ENCODE measurements around the gene MYLK. TPM values are rescaled to one million over a fixed set of nuclear protein-coding genes. Genes with fewer than 3 reads are reported as not detected.

The MYLK gene
- total and polyA plus RNA-seq, 10 of the 15 experiments (the other 5 are each of a cell fraction or from before 2014, with no cell fraction given), result 0.04 to 1.6 (median 0.42) TPM; not detected in 1

DNA sequence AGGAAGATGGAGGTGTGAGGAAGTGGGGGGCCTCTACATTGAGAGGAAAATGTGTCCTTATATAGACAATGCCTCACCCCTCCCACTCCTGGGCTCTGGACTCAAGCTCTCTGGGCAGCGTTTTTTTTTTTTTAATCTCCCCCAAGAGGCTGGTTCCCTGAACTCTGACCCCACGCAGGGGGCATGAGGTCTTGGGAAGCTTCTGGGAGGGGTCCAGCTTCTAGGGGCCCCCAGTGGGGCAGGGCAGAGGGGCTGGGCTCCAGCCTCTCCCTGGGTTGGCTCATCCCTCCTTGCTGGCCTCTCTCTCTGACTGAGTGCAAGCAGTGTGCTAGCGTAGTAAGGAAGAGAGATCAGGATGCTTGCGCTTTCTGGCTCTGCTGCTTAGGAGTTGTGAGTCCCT lies 197.9 kb downstream of the MYLK start:
- ChIA-PET RAD21 (ENCODE audit: unreplicated experiment) (no interaction called here), CTCF (no interaction called here), POLR2A (no interaction called here), SMC1A (ENCODE audit: uncharacterized antibody, unreplicated experiment) (no interaction called here)
- Histone ChIP-seq H3K27me3 (replicated peaks in 1 of 2; ENCODE audit: control insufficient read depth in 2 of 2, insufficient read depth in 2 of 2, low read length in 1 of 2) (peaks cover 0 to 2% of the 10 kb centered on the region in 2 experiments; a peak in 2 of 4 replicates), H3K79me2 (ENCODE audit: control insufficient read depth, insufficient read depth, low read length) (no peaks in the 10 kb centered on the region), H3K9me3 (replicated peaks; ENCODE audit: control insufficient read depth, insufficient read depth, low read length) (no peaks in the 10 kb centered on the region), H3K27ac (ENCODE audit: control insufficient read depth, insufficient read depth) (no peak overlapping the region), H3K4me1 (ENCODE audit: control insufficient read depth, insufficient read depth, low read length) (no peaks in the 10 kb centered on the region), H3K4me2 (ENCODE audit: control insufficient read depth, insufficient read depth) (no peak overlapping the region), H3K9ac (ENCODE audit: control insufficient read depth, insufficient read depth, low read length) (no peak overlapping the region), H2AFZ (ENCODE audit: control insufficient read depth, low read depth, low read length) (no peak overlapping the region), H4K20me1 (ENCODE audit: control insufficient read depth, insufficient read depth) (no peaks in the 10 kb centered on the region), H3K36me3 (ENCODE audit: control insufficient read depth in 2 of 2, insufficient read depth in 2 of 2, low read length in 1 of 2) (no peaks in the 10 kb centered on the region), H3K4me3 (no peak overlapping the region)
- FAIRE-seq, result no peak
- in situ Hi-C loops (cut with MboI), result no loop called here
- 30% methylated on average over 3 of the region's 4 CpGs for WGBS (ENCODE audit: insufficient coverage, insufficient replicate concordance, low lambda C conversion rate, missing lambda C conversion rate)
- intact Hi-C loops (cut with micrococcal nuclease; ENCODE audit: unreplicated experiment), result no loop called here
- no TSS peak for BruUV-seq (replicated peaks)
- no peak for DNase-seq (ENCODE audit: low read depth, low spot score)
- no peak for TF ChIP-seq ZBED1 (IDR thresholded peaks at IDR 0.05; ENCODE audit: borderline replicate concordance)
- no peak for TF ChIP-seq ZNF207 (IDR thresholded peaks at IDR 0.05; ENCODE audit: borderline replicate concordance)
- no peak for TF ChIP-seq MTA2 (IDR thresholded peaks at IDR 0.05; ENCODE audit: low read depth)
- no peak for TF ChIP-seq HDAC6 (IDR thresholded peaks at IDR 0.05; ENCODE audit: unreplicated experiment)
- TF ChIP-seq, protein P1, sequence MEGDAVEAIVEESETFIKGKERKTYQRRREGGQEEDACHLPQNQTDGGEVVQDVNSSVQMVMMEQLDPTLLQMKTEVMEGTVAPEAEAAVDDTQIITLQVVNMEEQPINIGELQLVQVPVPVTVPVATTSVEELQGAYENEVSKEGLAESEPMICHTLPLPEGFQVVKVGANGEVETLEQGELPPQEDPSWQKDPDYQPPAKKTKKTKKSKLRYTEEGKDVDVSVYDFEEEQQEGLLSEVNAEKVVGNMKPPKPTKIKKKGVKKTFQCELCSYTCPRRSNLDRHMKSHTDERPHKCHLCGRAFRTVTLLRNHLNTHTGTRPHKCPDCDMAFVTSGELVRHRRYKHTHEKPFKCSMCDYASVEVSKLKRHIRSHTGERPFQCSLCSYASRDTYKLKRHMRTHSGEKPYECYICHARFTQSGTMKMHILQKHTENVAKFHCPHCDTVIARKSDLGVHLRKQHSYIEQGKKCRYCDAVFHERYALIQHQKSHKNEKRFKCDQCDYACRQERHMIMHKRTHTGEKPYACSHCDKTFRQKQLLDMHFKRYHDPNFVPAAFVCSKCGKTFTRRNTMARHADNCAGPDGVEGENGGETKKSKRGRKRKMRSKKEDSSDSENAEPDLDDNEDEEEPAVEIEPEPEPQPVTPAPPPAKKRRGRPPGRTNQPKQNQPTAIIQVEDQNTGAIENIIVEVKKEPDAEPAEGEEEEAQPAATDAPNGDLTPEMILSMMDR (IDR thresholded peaks at IDR 0.05 in 2 of 3, conservative IDR thresholded peaks at IDR 0.05 in 1 of 3; ENCODE audit: control insufficient read depth in 2 of 3, extremely low read depth in 1 of 3, insufficient read depth in 1 of 3, low read depth in 3 of 3, low read length in 3 of 3), result no peak
- TF ChIP-seq EED (IDR thresholded peaks at IDR 0.05; ENCODE audit: low read depth), result no peak
- no peak for TF ChIP-seq KDM1A (IDR thresholded peaks at IDR 0.05; ENCODE audit: borderline replicate concordance)
- TF ChIP-seq SUZ12 (IDR thresholded peaks at IDR 0.05; ENCODE audit: unreplicated experiment), result no peak
- TF ChIP-seq GABPA (IDR thresholded peaks at IDR 0.05; ENCODE audit: low read depth), result no peak
- no peak for TF ChIP-seq BMI1 (IDR thresholded peaks at IDR 0.05; ENCODE audit: borderline replicate concordance)
- TF ChIP-seq GATAD2B (conservative IDR thresholded peaks at IDR 0.05; ENCODE audit: low read depth), result no peak
- no peak for TF ChIP-seq SMC3 (IDR thresholded peaks at IDR 0.05; ENCODE audit: borderline replicate concordance, low read length)
- no peak for TF ChIP-seq ZZZ3 (IDR thresholded peaks at IDR 0.05; ENCODE audit: control insufficient read depth, insufficient read length, low read depth)
- TF ChIP-seq TCF7 (IDR thresholded peaks at IDR 0.05; ENCODE audit: borderline replicate concordance), result no peak
- no peak for TF ChIP-seq DPF2 (IDR thresholded peaks at IDR 0.05)
- TF ChIP-seq, protein P2, sequence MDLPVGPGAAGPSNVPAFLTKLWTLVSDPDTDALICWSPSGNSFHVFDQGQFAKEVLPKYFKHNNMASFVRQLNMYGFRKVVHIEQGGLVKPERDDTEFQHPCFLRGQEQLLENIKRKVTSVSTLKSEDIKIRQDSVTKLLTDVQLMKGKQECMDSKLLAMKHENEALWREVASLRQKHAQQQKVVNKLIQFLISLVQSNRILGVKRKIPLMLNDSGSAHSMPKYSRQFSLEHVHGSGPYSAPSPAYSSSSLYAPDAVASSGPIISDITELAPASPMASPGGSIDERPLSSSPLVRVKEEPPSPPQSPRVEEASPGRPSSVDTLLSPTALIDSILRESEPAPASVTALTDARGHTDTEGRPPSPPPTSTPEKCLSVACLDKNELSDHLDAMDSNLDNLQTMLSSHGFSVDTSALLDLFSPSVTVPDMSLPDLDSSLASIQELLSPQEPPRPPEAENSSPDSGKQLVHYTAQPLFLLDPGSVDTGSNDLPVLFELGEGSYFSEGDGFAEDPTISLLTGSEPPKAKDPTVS (IDR thresholded peaks at IDR 0.05; ENCODE audit: low read depth, low read length), result no peak
- no peak for TF ChIP-seq ASH2L (IDR thresholded peaks at IDR 0.05; ENCODE audit: borderline replicate concordance, low read depth)
- TF ChIP-seq ZNF622 (IDR thresholded peaks at IDR 0.05), result no peak
- TF ChIP-seq PML (IDR thresholded peaks at IDR 0.05; ENCODE audit: low read length), result no peak
- ATAC-seq, result no peak
